Thoracic aorta (tissue), 2 donors: ENCODE measurements around the gene THBS4. TPM values are rescaled to one million over a fixed set of nuclear protein-coding genes. Genes with fewer than 3 reads are reported as not detected.

Experiments used
- ATAC-seq: fragments of 150-250 bp; one replicate; pipeline ENCODE4 v1.8.0; 2017; ENCODE audit warnings: low read depth; ENCODE audit not compliant: insufficient number of reproducible peaks, low FRiP score
- DNase-seq: peaks from one replicate; pipeline ENCODE4 v3.0.0-alpha.2; 2020; ENCODE audit warnings: low spot score
- H3K27ac ChIP-seq, 2 donors: fragments of 200-600 bp; sonication (generic); 1 replicate in 1 of 2; 2 replicates in 1 of 2; pipeline ENCODE4 v1.5.1; 2016; ENCODE audit warnings: mild to moderate bottlenecking in 2 of 2, moderate library complexity in 2 of 2
- H3K27me3 ChIP-seq: fragments of 200-600 bp; sonication (generic); replicated peaks from 2 replicates; pipeline ENCODE4 v1.6.0; 2016; ENCODE audit warnings: mild to moderate bottlenecking; ENCODE audit not compliant: insufficient read depth
- H3K36me3 ChIP-seq: fragments of 200-600 bp; sonication (generic); one replicate; pipeline ENCODE4 v1.5.1; 2016
- H3K4me1 ChIP-seq, 2 donors: fragments of 200-600 bp; sonication (generic); 1 replicate in 1 of 2; 2 replicates in 1 of 2; pipeline versions ENCODE4 v1.5.1 to v1.6.0; 2016; ENCODE audit warnings: low read depth in 2 of 2, mild to moderate bottlenecking in 1 of 2; ENCODE audit not compliant: control insufficient read depth in 1 of 2
- H3K4me3 ChIP-seq: fragments of 200-600 bp; sonication (generic); 2 replicates; pipeline ENCODE4 v1.5.1; 2016; ENCODE audit warnings: mild to moderate bottlenecking
- H3K9me3 ChIP-seq: fragments of 200-600 bp; sonication (generic); 2 replicates; pipeline ENCODE4 v1.5.1; 2016
- CTCF ChIP-seq: fragments of 200-600 bp; sonication (generic); IDR thresholded peaks from one replicate; pipeline ENCODE4 v1.5.1; 2019; ENCODE audit warnings: antibody characterized with exemption
- total RNA-seq, 2 donors: library from RNA; depleted of rRNA; stranded (reverse); fragments of >200 nt; gene quantifications; one replicate each; pipeline versions ENCODE4 v1.1.0 to v1.2.3, GENCODE V29; 2016

Gene THBS4
- total RNA-seq, 2 donors from 2014 or later: 7.2 to 13.5 TPM

GRCh38 chr5:80068775-80069174 is 33.6 kb downstream of the THBS4 start:
- Histone ChIP-seq H3K4me3 (no peak overlapping the region), H3K36me3 (no peaks in the 10 kb centered on the region), H3K27ac (no peak overlapping the region), H3K27me3 (no peaks in the 10 kb centered on the region), H3K9me3 (no peaks in the 10 kb centered on the region), H3K4me1 (peaks cover 4 to 8% of the 10 kb centered on the region in 2 donors)
- TF ChIP-seq CTCF: no peak
- no peak for ATAC-seq
- no peak for DNase-seq

DNA sequence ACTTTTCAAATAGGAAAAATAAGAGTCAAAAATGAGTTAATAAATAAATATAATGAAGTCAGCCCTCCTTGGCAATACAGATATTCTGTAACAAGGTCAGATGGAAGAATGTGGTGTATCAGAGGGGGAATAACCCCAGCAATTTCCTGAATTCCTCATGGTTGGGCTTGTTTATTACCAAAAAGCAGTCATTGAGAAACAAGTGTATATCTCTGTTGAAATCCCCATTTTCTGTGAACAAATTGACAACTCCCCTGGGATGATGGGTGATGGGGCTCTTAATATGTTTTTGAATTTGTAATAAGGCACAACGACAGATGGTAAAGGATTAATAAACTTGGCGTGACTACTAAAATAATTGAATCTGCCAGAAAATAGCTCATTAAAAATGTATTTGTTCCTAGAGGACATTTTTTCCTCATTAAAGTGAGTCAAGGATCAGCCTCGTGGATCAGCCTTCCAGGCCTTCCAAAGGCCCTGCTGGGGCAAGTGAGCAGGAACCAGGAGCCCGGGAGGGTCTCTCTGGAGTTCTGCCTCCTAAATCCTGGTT is 34.2 kb downstream of the THBS4 start:
- Histone ChIP-seq H3K36me3 (no peaks in the 10 kb centered on the region), H3K27me3 (no peaks in the 10 kb centered on the region), H3K4me3 (no peak overlapping the region), H3K9me3 (no peaks in the 10 kb centered on the region), H3K4me1 (peaks cover 0 to 3% of the 10 kb centered on the region in 2 donors), H3K27ac (no peak overlapping the region)
- ATAC-seq (no peak), DNase-seq (no peak)
- TF ChIP-seq CTCF: no peak

DNA sequence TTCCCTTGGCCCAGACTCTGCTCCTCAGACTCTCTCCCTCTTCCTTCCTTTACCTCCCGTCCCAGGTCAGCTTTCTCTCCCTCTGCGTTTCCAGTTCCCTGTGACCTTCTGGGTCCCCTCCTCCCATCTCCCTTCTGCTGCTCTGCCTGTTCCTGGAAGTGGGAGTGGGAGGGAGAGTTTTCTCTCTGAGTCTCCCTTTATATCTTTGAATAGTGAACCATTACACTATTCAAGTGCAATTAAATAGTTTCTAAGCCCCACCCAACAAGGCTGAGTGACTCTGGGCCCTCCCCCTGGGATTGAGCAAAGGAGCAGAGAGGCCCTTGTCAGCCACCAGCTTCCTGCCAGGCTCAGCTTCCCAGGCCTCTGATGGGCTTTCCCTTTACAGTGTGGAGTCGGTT is 34.8 kb downstream of the THBS4 start:
- ATAC-seq (no peak), DNase-seq (no peak)
- Histone ChIP-seq H3K36me3 (no peaks in the 10 kb centered on the region), H3K4me1 (no peaks in the 10 kb centered on the region), H3K4me3 (no peak overlapping the region), H3K27ac (no peak overlapping the region), H3K27me3 (no peaks in the 10 kb centered on the region), H3K9me3 (no peaks in the 10 kb centered on the region)
- no peak for TF ChIP-seq CTCF

DNA sequence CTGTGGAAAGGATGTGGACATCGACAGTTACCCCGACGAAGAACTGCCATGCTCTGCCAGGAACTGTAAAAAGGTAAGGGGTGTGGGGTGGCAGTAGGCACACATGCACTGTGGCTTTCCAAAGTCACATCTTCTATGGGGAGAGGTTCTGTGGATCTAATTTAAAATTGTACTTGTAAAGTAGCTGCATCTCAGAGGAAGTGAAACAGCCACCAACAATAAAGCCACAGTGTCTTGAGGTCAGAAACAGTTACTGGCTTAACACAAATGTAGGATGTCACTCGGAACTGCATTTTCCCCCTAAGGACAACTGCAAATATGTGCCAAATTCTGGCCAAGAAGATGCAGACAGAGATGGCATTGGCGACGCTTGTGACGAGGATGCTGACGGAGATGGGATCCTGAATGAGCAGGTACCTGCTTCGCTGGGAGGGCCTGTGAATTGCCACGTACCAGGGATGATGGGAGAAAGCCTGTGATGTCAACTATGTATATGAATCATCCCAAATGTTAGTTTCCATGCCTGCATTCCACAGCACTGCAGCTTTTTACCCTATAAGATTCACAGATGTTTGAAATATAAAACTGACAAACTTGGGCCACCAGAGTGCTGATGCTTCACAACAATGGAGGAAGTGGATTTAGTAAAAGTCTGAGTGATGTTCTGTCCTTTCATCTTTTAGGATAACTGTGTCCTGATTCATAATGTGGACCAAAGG is 35.3 kb downstream of the THBS4 start:
- Histone ChIP-seq H3K4me1 (no peaks in the 10 kb centered on the region), H3K4me3 (no peak overlapping the region), H3K27ac (no peak overlapping the region), H3K36me3 (no peaks in the 10 kb centered on the region), H3K27me3 (no peaks in the 10 kb centered on the region), H3K9me3 (no peaks in the 10 kb centered on the region)
- no peak for TF ChIP-seq CTCF
- no peak for ATAC-seq
- DNase-seq: no peak

DNA sequence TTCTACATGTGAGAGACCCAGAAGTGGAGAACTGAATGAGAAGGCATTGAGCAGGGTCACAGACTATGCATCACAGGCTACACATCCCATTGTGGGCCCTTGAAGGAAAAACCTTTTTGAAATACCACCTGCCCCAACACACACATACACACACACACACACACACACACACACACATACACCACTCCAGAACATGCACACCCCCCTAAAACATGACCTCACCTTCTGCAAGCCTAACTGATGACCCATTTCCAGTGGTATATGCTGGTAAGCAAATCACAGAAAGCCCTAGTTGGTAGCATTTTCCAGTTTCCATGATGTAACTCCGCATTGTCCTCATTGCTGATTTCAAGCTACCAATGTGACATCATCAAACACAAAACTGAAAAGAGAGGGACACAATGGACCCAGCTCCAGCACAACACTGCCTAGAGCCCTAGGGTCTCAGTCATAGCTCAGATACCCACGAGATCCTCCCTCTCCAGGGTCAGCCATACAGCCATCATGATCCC is 36.4 kb downstream of the THBS4 start:
- no peak overlapping the region for H3K4me3 ChIP-seq
- no peak for TF ChIP-seq CTCF
- no peak for ATAC-seq
- no peaks in the 10 kb centered on the region for H3K9me3 ChIP-seq
- no peak overlapping the region for H3K27ac ChIP-seq
- H3K4me1 ChIP-seq: no peaks in the 10 kb centered on the region
- DNase-seq: no peak
- H3K36me3 ChIP-seq: no peaks in the 10 kb centered on the region
- no peaks in the 10 kb centered on the region for H3K27me3 ChIP-seq
